Measurements from ENCODE around the gene CACNB2. TPM values are rescaled to one million over a fixed set of nuclear protein-coding genes. Genes with fewer than 3 reads are reported as not detected.
"Not testable (repeated sequence)": the region's sequence is repeated elsewhere in the genome, so short reads cannot be mapped to it uniquely, and the experiment has no call there.

CACNB2 gene
- total RNA-seq, 1 donor from 2014 or later = 0.96 TPM

DNA sequence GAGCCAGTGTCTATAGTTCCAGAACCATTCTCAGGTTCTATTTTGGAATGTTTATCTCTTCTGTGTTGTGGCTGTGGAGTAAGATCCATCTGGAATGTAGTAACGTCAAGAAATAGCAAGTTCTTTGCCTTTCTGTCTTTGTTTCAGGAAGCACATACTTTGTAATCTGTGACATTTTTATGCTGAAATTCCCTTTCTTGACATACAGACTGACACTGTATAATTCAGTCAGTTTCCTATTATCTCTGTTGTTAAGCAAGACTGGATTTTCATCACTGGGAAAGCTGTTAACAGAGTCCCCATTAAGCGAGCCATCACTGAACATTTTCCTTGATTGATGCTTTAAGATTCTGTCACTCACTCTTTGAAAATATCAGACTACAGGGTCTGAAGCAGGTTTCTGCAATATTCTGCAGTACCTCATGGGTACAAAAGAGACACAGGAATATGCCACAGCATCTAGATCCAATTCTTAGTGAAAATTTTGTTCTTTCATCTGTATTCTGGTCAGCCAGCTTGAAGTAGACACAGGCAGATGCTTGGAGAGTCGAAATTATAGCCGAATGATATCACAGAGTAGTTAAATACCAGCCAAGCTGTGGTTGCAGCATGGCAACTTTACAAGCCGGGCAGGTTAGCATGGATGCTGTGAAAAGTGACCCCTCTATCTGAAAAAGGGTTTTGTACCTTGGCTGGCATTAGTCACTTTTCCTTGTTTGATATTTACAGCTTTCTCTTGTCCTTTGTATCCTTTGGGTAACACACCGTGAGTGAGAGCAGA is 62.6 kb downstream of the CACNB2 start:
- peak overlapping the region; percentile 4 to 8 for H3K4me3 ChIP-seq
- no peak for DNase-seq (ENCODE audit: low spot score in 2 of 2)
- H3K27me3 ChIP-seq = no peaks in the 10 kb centered on the region
- H3K36me3 ChIP-seq = no peaks in the 10 kb centered on the region
- H3K9me3 ChIP-seq = no peaks in the 10 kb centered on the region
- H3K27ac ChIP-seq = peak overlapping the region; percentile 50 to 54
- H3K4me1 ChIP-seq = peaks cover 0 to 5% of the 10 kb centered on the region in 2 donors
- TF ChIP-seq, protein P1, sequence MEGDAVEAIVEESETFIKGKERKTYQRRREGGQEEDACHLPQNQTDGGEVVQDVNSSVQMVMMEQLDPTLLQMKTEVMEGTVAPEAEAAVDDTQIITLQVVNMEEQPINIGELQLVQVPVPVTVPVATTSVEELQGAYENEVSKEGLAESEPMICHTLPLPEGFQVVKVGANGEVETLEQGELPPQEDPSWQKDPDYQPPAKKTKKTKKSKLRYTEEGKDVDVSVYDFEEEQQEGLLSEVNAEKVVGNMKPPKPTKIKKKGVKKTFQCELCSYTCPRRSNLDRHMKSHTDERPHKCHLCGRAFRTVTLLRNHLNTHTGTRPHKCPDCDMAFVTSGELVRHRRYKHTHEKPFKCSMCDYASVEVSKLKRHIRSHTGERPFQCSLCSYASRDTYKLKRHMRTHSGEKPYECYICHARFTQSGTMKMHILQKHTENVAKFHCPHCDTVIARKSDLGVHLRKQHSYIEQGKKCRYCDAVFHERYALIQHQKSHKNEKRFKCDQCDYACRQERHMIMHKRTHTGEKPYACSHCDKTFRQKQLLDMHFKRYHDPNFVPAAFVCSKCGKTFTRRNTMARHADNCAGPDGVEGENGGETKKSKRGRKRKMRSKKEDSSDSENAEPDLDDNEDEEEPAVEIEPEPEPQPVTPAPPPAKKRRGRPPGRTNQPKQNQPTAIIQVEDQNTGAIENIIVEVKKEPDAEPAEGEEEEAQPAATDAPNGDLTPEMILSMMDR (IDR thresholded peaks at IDR 0.05) = no peak
- intact Hi-C loops (cut with DNase I) = loop anchor here (1.0 kb wide), 1 partner anchor 63 kb away; the partner anchor contains the start of gene CACNB2

DNA sequence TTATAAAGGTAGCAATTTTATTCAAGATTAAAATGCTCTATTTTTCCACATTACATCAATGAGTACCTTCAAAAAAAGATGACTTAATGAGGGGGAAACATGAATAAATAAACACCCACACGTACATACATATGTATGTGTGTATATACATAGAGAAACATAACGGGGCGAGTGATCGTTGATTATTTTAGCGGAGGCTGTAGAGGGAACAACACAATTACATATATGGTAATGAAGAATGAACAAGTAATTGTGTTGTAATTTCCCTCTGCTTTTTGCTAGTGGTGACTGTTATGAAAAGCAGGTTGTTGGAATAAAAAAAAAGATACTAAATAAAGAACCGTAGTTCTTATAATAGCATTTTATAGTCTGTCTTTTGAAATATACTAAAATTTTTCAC is 63.2 kb downstream of the CACNB2 start:
- Histone ChIP-seq H3K36me3 (no peaks in the 10 kb centered on the region), H3K9me3 (no peaks in the 10 kb centered on the region), H3K4me1 (peaks cover 0 to 5% of the 10 kb centered on the region in 2 donors), H3K27ac (peak overlapping the region; percentile 50 to 54), H3K4me3 (peak overlapping the region in 1 of 2 donors; percentile 8), H3K27me3 (no peaks in the 10 kb centered on the region)
- DNase-seq (ENCODE audit: low spot score in 2 of 2) = no peak
- TF ChIP-seq, protein P1 (IDR thresholded peaks at IDR 0.05) = no peak
- intact Hi-C loops (cut with DNase I) = loop anchor here (1.0 kb wide), 1 partner anchor 63 kb away; the partner anchor contains the start of gene CACNB2

DNA sequence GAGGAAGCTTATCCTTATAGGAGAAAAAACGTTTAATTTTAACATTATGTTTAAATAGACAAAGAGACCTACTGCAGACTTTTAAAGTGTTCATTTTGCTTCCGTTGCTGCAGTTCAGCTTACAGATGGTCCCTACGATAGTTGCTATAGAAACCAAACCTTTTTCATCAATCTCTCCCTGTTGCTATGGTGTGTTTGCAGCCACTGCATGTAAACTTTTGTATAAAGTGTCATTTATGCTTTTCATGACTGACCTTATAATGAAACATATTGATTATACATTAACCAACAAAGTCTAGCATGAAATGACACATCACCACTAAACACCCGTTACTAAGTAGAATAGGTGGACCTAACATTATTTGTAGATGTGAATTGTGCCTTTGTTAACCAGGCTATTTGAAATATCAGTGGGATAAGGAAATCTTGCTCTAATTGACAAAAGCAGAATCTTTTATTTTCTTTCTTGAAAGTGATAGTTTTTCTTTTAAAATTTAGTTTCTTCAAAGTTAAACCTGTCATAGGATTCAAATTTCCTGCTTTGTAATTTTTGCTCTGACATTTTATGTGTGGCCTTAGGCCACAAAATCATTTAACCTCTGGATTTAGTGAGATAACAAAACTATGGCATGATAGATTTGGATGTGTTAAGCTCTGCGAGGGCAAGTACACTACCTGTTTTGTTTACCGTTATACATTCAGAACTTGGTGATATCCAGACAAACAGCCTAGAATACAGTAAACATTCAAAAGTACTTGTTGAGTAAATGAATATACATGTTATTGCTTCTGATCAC is 64.0 kb downstream of the CACNB2 start:
- Histone ChIP-seq H3K27ac (no peak overlapping the region), H3K4me1 (peaks cover 0 to 5% of the 10 kb centered on the region in 2 donors)

DNA sequence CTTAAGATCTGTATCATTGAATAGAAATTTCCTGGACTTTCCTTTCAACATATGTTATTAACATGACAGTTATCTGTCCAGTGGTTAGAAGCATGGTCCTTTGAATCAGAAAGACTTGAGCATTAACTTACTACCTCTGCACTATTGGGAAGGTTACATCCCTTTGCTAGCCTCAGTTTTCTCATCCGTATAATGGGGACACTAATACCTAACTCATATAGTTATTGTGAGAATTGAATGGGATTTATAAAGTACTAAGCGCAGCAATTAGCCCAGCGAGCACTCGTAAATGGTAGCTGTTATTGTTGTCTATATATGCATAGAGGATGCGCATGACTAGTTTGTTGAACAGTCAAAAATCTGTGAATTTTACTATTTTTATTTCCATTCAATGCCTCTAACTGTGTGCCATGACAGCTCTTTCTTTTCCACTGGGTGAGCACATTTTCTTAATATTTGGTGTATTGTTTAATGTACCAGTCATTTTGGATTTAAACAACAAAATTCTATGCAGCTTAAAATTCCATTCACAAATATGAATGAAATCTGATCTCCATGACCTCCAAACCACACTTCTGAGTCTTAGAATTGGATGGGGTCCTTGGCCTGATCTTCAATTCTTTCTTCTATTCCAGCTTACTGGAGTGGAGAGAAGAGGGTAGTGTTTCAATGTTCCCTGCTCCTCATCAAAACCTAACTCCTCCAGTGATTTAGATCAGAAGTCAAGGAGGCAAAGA is 65.0 kb downstream of the CACNB2 start:
- TF ChIP-seq, protein P1 (IDR thresholded peaks at IDR 0.05) = no peak
- no peaks in the 10 kb centered on the region for H3K36me3 ChIP-seq
- no peak overlapping the region for H3K4me3 ChIP-seq
- intact Hi-C loops (cut with DNase I) = no loop called here
- peaks cover 0 to 5% of the 10 kb centered on the region in 2 donors for H3K4me1 ChIP-seq
- no peak overlapping the region for H3K27ac ChIP-seq
- H3K27me3 ChIP-seq = no peaks in the 10 kb centered on the region
- DNase-seq (ENCODE audit: low spot score in 2 of 2) = no peak
- H3K9me3 ChIP-seq = no peaks in the 10 kb centered on the region

More for the DNA sequence above, 64.0 kb downstream of the CACNB2 start:
- no peaks in the 10 kb centered on the region for H3K27me3 ChIP-seq
- no peak overlapping the region for H3K4me3 ChIP-seq
- no peaks in the 10 kb centered on the region for H3K36me3 ChIP-seq
- DNase-seq (ENCODE audit: low spot score in 2 of 2) = no peak
- TF ChIP-seq, protein P1 (IDR thresholded peaks at IDR 0.05) = no peak
- intact Hi-C loops (cut with DNase I) = no loop called here
- H3K9me3 ChIP-seq = no peaks in the 10 kb centered on the region

DNA sequence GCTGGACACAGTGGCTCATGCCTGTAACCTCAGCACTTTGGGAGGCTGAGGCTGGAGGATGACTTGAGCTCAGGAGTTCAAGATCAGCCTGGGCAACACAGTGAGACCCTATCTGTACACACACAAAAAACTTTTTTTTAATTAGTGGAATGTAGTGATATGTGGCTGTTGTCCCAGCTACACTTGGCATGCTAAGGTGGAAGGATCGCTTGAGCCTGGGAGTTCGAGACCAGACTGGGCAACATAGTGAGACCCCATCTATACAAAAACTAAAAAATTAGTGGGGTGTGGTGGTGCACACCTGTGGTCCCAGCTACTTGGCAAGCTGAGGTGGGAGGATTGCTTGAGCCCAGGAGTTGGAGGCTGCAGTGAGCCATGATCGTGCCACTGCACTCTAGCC is 68.0 kb downstream of the CACNB2 start:
- intact Hi-C loops (cut with DNase I); H3K9me3 ChIP-seq; DNase-seq (ENCODE audit: low spot score in 2 of 2); H3K27me3 ChIP-seq; H3K27ac ChIP-seq; H3K4me3 ChIP-seq; H3K4me1 ChIP-seq; H3K36me3 ChIP-seq: not testable (repeated sequence)

Data from ascending aorta (tissue), 2 donors.